PC-9 (cell line): ENCODE measurements around the gene ADRA2B. TPM values are rescaled to one million over a fixed set of nuclear protein-coding genes. Genes with fewer than 3 reads are reported as not detected.

Experiments used
- BruUV-seq: library from RNA; stranded (reverse); fragments of 400-500 nt; replicated peaks from 2 replicates; lab custom pipeline; 2021; lab: Mats Ljungman, UMichigan
- CTCF ChIA-PET: fragments of 300-600 bp; sonication (Branson Sonifier 250); formaldehyde crosslinking; loops from one replicate; lab custom pipeline; 2022; ENCODE audit warnings: antibody characterized with exemption; lab: Charles Lee
- POLR2A ChIA-PET: fragments of 300-600 bp; sonication (Branson Sonifier 250); formaldehyde crosslinking; loops from one replicate; lab custom pipeline; 2022; ENCODE audit warnings: antibody characterized with exemption; ENCODE audit not compliant: unreplicated experiment; lab: Charles Lee
- DNase-seq, 2 experiments: peaks; one replicate each; pipeline versions ENCODE4 v3.0.0 to v3.0.0-alpha.2; 2015 to 2022; ENCODE audit warnings: mixed read lengths in 1 of 2
- H2AFZ ChIP-seq: fragments of 200-600 bp; sonication (generic); 2 replicates; pipeline ENCODE4 v1.8.1; 2017; ENCODE audit warnings: antibody characterized with exemption
- H3F3A ChIP-seq: fragments of 200-600 bp; sonication (generic); 2 replicates; pipeline ENCODE4 v1.8.1; 2017; ENCODE audit warnings: antibody characterized with exemption, mild to moderate bottlenecking, low read depth; ENCODE audit not compliant: insufficient read depth
- H3K27ac ChIP-seq: fragments of 200-600 bp; sonication (generic); 2 replicates; pipeline ENCODE4 v1.6.1; 2016; ENCODE audit warnings: mixed run types
- H3K27me3 ChIP-seq: fragments of 200-600 bp; sonication (generic); 2 replicates; pipeline ENCODE4 v1.6.1; 2016; ENCODE audit warnings: low read depth, mixed run types; ENCODE audit not compliant: insufficient read depth
- H3K36me3 ChIP-seq: fragments of 200-600 bp; sonication (generic); 2 replicates; pipeline ENCODE4 v1.6.1; 2016; ENCODE audit warnings: low read depth, mixed run types
- H3K4me1 ChIP-seq: fragments of 200-600 bp; sonication (generic); replicated peaks from 2 replicates; pipeline ENCODE4 v1.6.1; 2016; ENCODE audit warnings: mixed run types; ENCODE audit not compliant: insufficient read depth
- H3K4me2 ChIP-seq: fragments of 200-600 bp; sonication (generic); 2 replicates; pipeline ENCODE4 v1.6.1; 2017; ENCODE audit warnings: mixed run types
- H3K4me3 ChIP-seq: fragments of 200-600 bp; sonication (generic); 2 replicates; pipeline ENCODE4 v1.6.1; 2016; ENCODE audit warnings: mixed run types
- H3K79me2 ChIP-seq: fragments of 200-600 bp; sonication (generic); 2 replicates; pipeline ENCODE4 v1.6.1; 2017; ENCODE audit warnings: low read depth, mixed run types
- H3K9me2 ChIP-seq: fragments of 200-600 bp; sonication (generic); 2 replicates; pipeline ENCODE4 v1.8.1; 2017; ENCODE audit warnings: mild to moderate bottlenecking; ENCODE audit not compliant: insufficient read depth
- H3K9me3 ChIP-seq: fragments of 200-600 bp; sonication (generic); 2 replicates; pipeline ENCODE4 v1.8.1; 2016; ENCODE audit warnings: low read depth; ENCODE audit not compliant: insufficient read depth
- H4K20me1 ChIP-seq: fragments of 200-600 bp; sonication (generic); 2 replicates; pipeline ENCODE4 v1.8.1; 2017; ENCODE audit not compliant: insufficient read depth
- CTCF ChIP-seq: fragments of 200-600 bp; sonication (generic); conservative IDR thresholded peaks from 2 replicates; pipeline ENCODE4 v1.6.1; 2017; ENCODE audit warnings: mixed run types, antibody characterized with exemption, mild to moderate bottlenecking, moderate library complexity
- EZH2 ChIP-seq: fragments of 200-600 bp; sonication (generic); IDR thresholded peaks from 2 replicates; pipeline ENCODE4 v1.8.0; 2017; ENCODE audit warnings: antibody characterized with exemption, low read depth
- intact Hi-C: fragments of 100-400 bp; cut with micrococcal nuclease; formaldehyde crosslinking; loops from one replicate; pipeline ENCODE4 v1.10.0; 2022; ENCODE audit not compliant: unreplicated experiment
- total RNA-seq: library from RNA; stranded (reverse); gene quantifications from 2 replicates; pipeline ENCODE4 v1.2.3, GENCODE V29; 2021

ADRA2B gene
- total RNA-seq, 1 experiment from 2014 or later, result 0.26 TPM

- Histone ChIP-seq H3K27me3 (peaks cover 21% of the 10 kb centered on the region), H3K4me2 (no peak overlapping the region), H3K4me3 (no peak overlapping the region), H2AFZ (no peak overlapping the region), H3K36me3 (no peaks in the 10 kb centered on the region), H3K27ac (no peak overlapping the region), H4K20me1 (no peaks in the 10 kb centered on the region), H3K79me2 (no peaks in the 10 kb centered on the region), H3K9me2 (no peaks in the 10 kb centered on the region), H3K4me1 (no peaks in the 10 kb centered on the region), H3F3A (no peaks in the 10 kb centered on the region), H3K9me3 (no peaks in the 10 kb centered on the region)
- no TSS peak for BruUV-seq
- TF ChIP-seq CTCF (no peak), EZH2 (no peak)
- ChIA-PET POLR2A (no interaction called here), CTCF (no interaction called here)
- intact Hi-C loops, result no loop called here
- DNase-seq, result no peak
These were observed 11.9 kb downstream of the ADRA2B start for GRCh38 chr2:96104487-96104861.

GRCh38 chr2:96103761-96104486 lies 12.4 kb downstream of the ADRA2B start:
- ChIA-PET CTCF (no interaction called here), POLR2A (no interaction called here)
- Histone ChIP-seq H3K36me3 (no peaks in the 10 kb centered on the region), H3K4me2 (no peak overlapping the region), H3K27me3 (peaks cover 21% of the 10 kb centered on the region), H3F3A (no peaks in the 10 kb centered on the region), H3K4me1 (no peaks in the 10 kb centered on the region), H4K20me1 (no peaks in the 10 kb centered on the region), H3K4me3 (no peak overlapping the region), H3K79me2 (no peaks in the 10 kb centered on the region), H2AFZ (no peak overlapping the region), H3K9me3 (no peaks in the 10 kb centered on the region), H3K27ac (no peak overlapping the region), H3K9me2 (no peaks in the 10 kb centered on the region)
- intact Hi-C loops, result no loop called here
- no peak for DNase-seq
- no peak for TF ChIP-seq CTCF
- TF ChIP-seq EZH2, result no peak
- no TSS peak for BruUV-seq

GRCh38 chr2:96103187-96103601 lies 13.2 kb downstream of the ADRA2B start:
- TF ChIP-seq EZH2 (no peak), CTCF (no peak)
- H2AFZ ChIP-seq, result no peak overlapping the region
- no peaks in the 10 kb centered on the region for H3K9me2 ChIP-seq
- H3K4me1 ChIP-seq, result no peaks in the 10 kb centered on the region
- DNase-seq, result no peak
- intact Hi-C loops, result no loop called here
- no peak overlapping the region for H3K27ac ChIP-seq
- no peak overlapping the region for H3K4me3 ChIP-seq
- no peaks in the 10 kb centered on the region for H4K20me1 ChIP-seq
- BruUV-seq, result no TSS peak
- H3K4me2 ChIP-seq, result no peak overlapping the region
- ChIA-PET POLR2A (no interaction called here), CTCF (no interaction called here)
- H3K79me2 ChIP-seq, result no peaks in the 10 kb centered on the region
- H3F3A ChIP-seq, result no peaks in the 10 kb centered on the region
- no peaks in the 10 kb centered on the region for H3K9me3 ChIP-seq
- H3K27me3 ChIP-seq, result peaks cover 15% of the 10 kb centered on the region
- H3K36me3 ChIP-seq, result no peaks in the 10 kb centered on the region
